H1 (cell line): Measurements from ENCODE around the gene TDRD12. TPM values are rescaled to one million over a fixed set of nuclear protein-coding genes. Genes with fewer than 3 reads are reported as not detected.

Source experiments
- CTCF ChIA-PET: fragments of 300-600 bp; sonication (Branson Sonifier 250); formaldehyde crosslinking; loops from one replicate; lab custom pipeline; 2021; ENCODE audit not compliant: partially characterized antibody; lab: Charles Lee
- POLR2A ChIA-PET: fragments of 300-600 bp; sonication (Branson Sonifier 250); formaldehyde crosslinking; loops from one replicate; lab custom pipeline; 2021; ENCODE audit warnings: inconsistent platforms; ENCODE audit not compliant: partially characterized antibody; lab: Charles Lee
- DNase-seq, 2 experiments: peaks; one replicate each; pipeline versions ENCODE4 v3.0.0 to v3.0.0-alpha.2; 2010 to 2022; ENCODE audit warnings: low spot score in 2 of 2, low read depth in 1 of 2, mixed read lengths in 1 of 2
- FAIRE-seq: peaks from 2 replicates; lab custom pipeline; 2011; peaks lifted over from hg19 to GRCh38; lab: Jason Lieb, UNC
- H2AFZ ChIP-seq: 2 replicates; pipeline ENCODE4 v1.8.1; 2012; ENCODE audit warnings: low read length, inconsistent platforms
- H2AK5ac ChIP-seq: 2 replicates; pipeline ENCODE4 v1.6.1; 2013; ENCODE audit warnings: low read depth, low read length
- H2BK120ac ChIP-seq: replicated peaks from 2 replicates; pipeline ENCODE3; 2013; ENCODE audit warnings: low read depth, low read length, inconsistent platforms
- H2BK12ac ChIP-seq: 2 replicates; pipeline ENCODE4 v1.6.1; 2013; ENCODE audit warnings: low read depth, low read length
- H2BK15ac ChIP-seq: 2 replicates; pipeline ENCODE4 v1.6.1; 2013; ENCODE audit warnings: low read length
- H2BK20ac ChIP-seq: 2 replicates; pipeline ENCODE4 v1.6.1; 2013; ENCODE audit warnings: low read length
- H2BK5ac ChIP-seq: 2 replicates; pipeline ENCODE4 v1.6.1; 2013; ENCODE audit warnings: low read depth, low read length
- H3K14ac ChIP-seq: 2 replicates; pipeline ENCODE4 v1.6.1; 2013; ENCODE audit warnings: inconsistent platforms; ENCODE audit not compliant: insufficient read length
- H3K18ac ChIP-seq: 2 replicates; pipeline ENCODE4 v1.6.1; 2013; ENCODE audit warnings: low read length; ENCODE audit errors: extremely low read depth
- H3K23ac ChIP-seq: 2 replicates; pipeline ENCODE4 v1.6.1; 2013; ENCODE audit warnings: inconsistent platforms; ENCODE audit not compliant: insufficient read length
- H3K23me2 ChIP-seq: 2 replicates; pipeline ENCODE4 v1.6.1; 2013; ENCODE audit warnings: low read depth, low read length
- H3K27ac ChIP-seq: 2 replicates; pipeline ENCODE4 v1.6.1; 2011; ENCODE audit warnings: low read depth, low read length, inconsistent platforms
- H3K27me3 ChIP-seq, 4 experiments: replicated peaks in 1 of 4; 1 replicate in 1 of 4; 2 replicates in 3 of 4; pipeline versions ENCODE4 v1.6.1 to v1.8.1; 2011 to 2013; ENCODE audit warnings: low read length in 3 of 4, mild to moderate bottlenecking in 3 of 4, inconsistent platforms in 2 of 4, mixed read lengths in 2 of 4, moderate library complexity in 1 of 4; ENCODE audit not compliant: control insufficient read depth in 3 of 4, insufficient read depth in 3 of 4; ENCODE audit errors: extremely low read depth in 1 of 4
- H3K36me3 ChIP-seq, 4 experiments: 2 replicates each; pipeline versions ENCODE4 v1.6.1 to v1.8.1; 2011 to 2013; ENCODE audit warnings: mild to moderate bottlenecking in 4 of 4, low read length in 3 of 4, moderate library complexity in 2 of 4, control low read depth in 1 of 4, inconsistent platforms in 1 of 4; ENCODE audit not compliant: insufficient read depth in 4 of 4, control insufficient read depth in 2 of 4
- H3K4ac ChIP-seq: replicated peaks from 2 replicates; pipeline ENCODE3; 2013; ENCODE audit warnings: low read length, low read depth, mixed read lengths, inconsistent platforms; ENCODE audit not compliant: insufficient read length
- H3K4me1 ChIP-seq, 4 experiments: replicated peaks in 1 of 4; 1 replicate in 1 of 4; 2 replicates in 3 of 4; pipeline versions ENCODE4 v1.6.1 to v1.8.1; 2011 to 2013; ENCODE audit warnings: low read length in 3 of 4, inconsistent platforms in 2 of 4, mixed read lengths in 1 of 4; ENCODE audit not compliant: insufficient read depth in 4 of 4, control insufficient read depth in 3 of 4
- H3K4me2 ChIP-seq, 2 experiments: 2 replicates each; pipeline versions ENCODE4 v1.6.1 to v1.8.1; 2011 to 2013; ENCODE audit warnings: low read depth in 2 of 2, low read length in 2 of 2, control low read depth in 1 of 2, inconsistent platforms in 1 of 2, mild to moderate bottlenecking in 1 of 2; ENCODE audit not compliant: insufficient read depth in 1 of 2
- H3K4me3 ChIP-seq, 4 experiments: fragments of 200-600, 300-600 bp in 1 of 4; sonication (generic), shearing (Covaris generic), sonication (Bioruptor Twin) in 1 of 4; 2 replicates each; pipeline versions ENCODE4 v1.5.1 to v1.8.1; 2011 to 2016; ENCODE audit warnings: low read length in 4 of 4, low read depth in 3 of 4, control low read depth in 2 of 4, inconsistent platforms in 2 of 4, mild to moderate bottlenecking in 2 of 4, mixed read lengths in 1 of 4, moderate library complexity in 1 of 4; ENCODE audit not compliant: insufficient read depth in 2 of 4; ENCODE audit errors: extremely low read depth in 1 of 4
- H3K56ac ChIP-seq: replicated peaks from 2 replicates; pipeline ENCODE3; 2013; ENCODE audit warnings: low read depth, mild to moderate bottlenecking, mixed read lengths, low read length, inconsistent platforms; ENCODE audit not compliant: insufficient read length
- H3K79me1 ChIP-seq: 2 replicates; pipeline ENCODE4 v1.6.1; 2013; ENCODE audit warnings: low read depth, low read length, control low read depth
- H3K79me2 ChIP-seq, 2 experiments: 2 replicates each; pipeline versions ENCODE4 v1.6.1 to v1.8.1; 2012 to 2013; ENCODE audit warnings: low read length in 2 of 2, mild to moderate bottlenecking in 2 of 2, inconsistent platforms in 1 of 2; ENCODE audit not compliant: insufficient read depth in 2 of 2, control insufficient read depth in 1 of 2
- H3K9ac ChIP-seq, 4 experiments: replicated peaks in 1 of 4; 1 replicate in 1 of 4; 2 replicates in 3 of 4; pipeline versions ENCODE4 v1.6.1 to v1.8.1; 2011 to 2013; ENCODE audit warnings: low read depth in 3 of 4, low read length in 3 of 4, control low read depth in 2 of 4, mild to moderate bottlenecking in 2 of 4, moderate library complexity in 2 of 4, inconsistent platforms in 1 of 4; ENCODE audit errors: extremely low read depth in 1 of 4
- H3K9me3 ChIP-seq, 2 experiments: 2 replicates each; pipeline versions ENCODE4 v1.6.1 to v1.8.1; 2012 to 2013; ENCODE audit warnings: mild to moderate bottlenecking in 2 of 2, moderate library complexity in 2 of 2, control low read depth in 1 of 2, inconsistent platforms in 1 of 2, low read depth in 1 of 2, low read length in 1 of 2, mixed read lengths in 1 of 2; ENCODE audit not compliant: insufficient read depth in 2 of 2
- H4K20me1 ChIP-seq, 2 experiments: replicated peaks in 1 of 2; 2 replicates each; pipeline versions ENCODE3 to v1.8.1; 2011 to 2013; ENCODE audit warnings: inconsistent platforms in 2 of 2, low read length in 2 of 2, mild to moderate bottlenecking in 1 of 2; ENCODE audit not compliant: insufficient read depth in 2 of 2, control insufficient read depth in 1 of 2
- H4K5ac ChIP-seq: 2 replicates; pipeline ENCODE4 v1.6.1; 2013; ENCODE audit warnings: low read length, low read depth, mixed read lengths, inconsistent platforms; ENCODE audit not compliant: insufficient read length
- H4K8ac ChIP-seq: 2 replicates; pipeline ENCODE4 v1.8.0; 2013; ENCODE audit warnings: mild to moderate bottlenecking, moderate library complexity, low read length, inconsistent platforms; ENCODE audit not compliant: insufficient read depth; ENCODE audit errors: extremely low read depth
- H4K91ac ChIP-seq: replicated peaks from 2 replicates; pipeline ENCODE3; 2013; ENCODE audit warnings: low read length, mixed read lengths, inconsistent platforms; ENCODE audit not compliant: insufficient read length
- EZH2 ChIP-seq: fragments of 200-600 bp; sonication (generic); IDR thresholded peaks from 2 replicates; pipeline ENCODE4 v1.7.1; 2012; ENCODE audit warnings: low read depth, mild to moderate bottlenecking, moderate library complexity, low read length, inconsistent platforms; ENCODE audit not compliant: severe bottlenecking
- JUN ChIP-seq: IDR thresholded peaks from 2 replicates; pipeline ENCODE4 v1.6.1; 2011; ENCODE audit warnings: low read depth, mild to moderate bottlenecking, improper control_type of control experiment, low read length
- KDM1A ChIP-seq: fragments of 200-600, 300-600 bp; sonication (generic); IDR thresholded peaks from 2 replicates; pipeline ENCODE4 v1.7.1; 2016; ENCODE audit warnings: mild to moderate bottlenecking, low read length, borderline replicate concordance
- RFX5 ChIP-seq: IDR thresholded peaks from 2 replicates; pipeline ENCODE4 v1.6.1; 2011; ENCODE audit warnings: low read depth, low read length, improper control_type of control experiment, borderline replicate concordance
- SP1 ChIP-seq: IDR thresholded peaks from 2 replicates; pipeline ENCODE4 v1.6.1; 2011; ENCODE audit warnings: low read depth, low read length
- WGBS, 2 experiments: shearing (Covaris generic) in 1 of 2; methylation state at CpG; one replicate each; pipeline versions ENCODE4 v1.1.6 to v1.1.7; 2013 to 2015; ENCODE audit warnings: low lambda C conversion rate in 2 of 2, mixed read lengths in 2 of 2, inconsistent platforms in 1 of 2, low coverage in 1 of 2, missing lambda C conversion rate in 1 of 2; ENCODE audit not compliant: insufficient replicate concordance in 2 of 2, insufficient coverage in 1 of 2, insufficient read length in 1 of 2; ENCODE audit errors: extremely low coverage in 1 of 2, missing lambda C conversion rate in 1 of 2; 5-methylcytosine and 5-hydroxymethylcytosine counted together
- polyA plus RNA-seq, 7 experiments: library from polyadenylated mRNA; depleted of rRNA in 3 of 7; stranded (reverse) in 5 of 7; unstranded in 2 of 7; fragments of >200 nt in 5 of 7; fragments of 200-250 nt in 2 of 7; gene quantifications; 1 replicate in 5 of 7; 2 replicates in 1 of 7; 4 replicates in 1 of 7; pipeline versions ENCODE4 v1.2.1 to v1.2.3, GENCODE V29; 2011 to 2013; ENCODE audit warnings: missing spikeins in 2 of 7, mixed read lengths in 2 of 7
- total RNA-seq: library from RNA; stranded (reverse); fragmentation: NEBNext Ultra II Directional; extraction: Animal tissue kit (Norgen Biotek cat#: 25700); gene quantifications from 2 replicates; pipeline ENCODE4 v1.2.1, GENCODE V29; 2021
- TF ChIP-seq, protein P1 (sequence below): IDR thresholded peaks from 2 replicates; pipeline ENCODE4 v1.6.1; 2012; ENCODE audit warnings: inconsistent platforms

Gene TDRD12
- total and polyA plus RNA-seq, 2 of the 8 experiments (the other 6 are each of a cell fraction or from before 2014, with no cell fraction given): 0.39 to 0.88 TPM

DNA sequence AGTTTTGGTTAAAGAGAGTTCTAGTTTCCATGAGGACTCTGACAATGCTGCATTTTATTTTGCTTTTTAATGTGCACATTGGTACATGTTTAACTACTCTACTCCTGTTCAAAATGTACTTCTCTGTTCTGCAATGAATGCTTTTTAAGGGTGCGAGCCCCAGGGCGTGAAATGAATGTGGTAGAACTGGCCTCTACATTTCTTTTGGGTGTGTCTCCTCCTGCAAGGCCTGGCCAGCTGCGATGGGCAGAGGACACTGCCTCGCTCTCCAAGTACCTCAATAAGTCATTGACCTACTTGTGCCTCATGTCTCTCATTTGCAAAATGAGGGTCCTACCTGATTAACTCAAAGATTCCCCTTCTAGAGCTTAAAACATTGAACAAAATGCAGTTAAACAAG, 37.2 kb upstream of the TDRD12 start:
- Histone ChIP-seq H3K23me2 (no peaks in the 10 kb centered on the region), H3K9ac (no peak overlapping the region), H3K4me2 (no peak overlapping the region)

More for the DNA sequence above, 37.2 kb upstream of the TDRD12 start:
- Histone ChIP-seq H2BK12ac (no peak overlapping the region), H3K4me3 (no peak overlapping the region), H2AFZ (no peak overlapping the region), H2BK5ac (no peak overlapping the region), H3K79me1 (no peaks in the 10 kb centered on the region), H3K79me2 (no peaks in the 10 kb centered on the region), H3K18ac (no peak overlapping the region), H3K4ac (no peak overlapping the region), H3K9me3 (no peaks in the 10 kb centered on the region), H3K27me3 (peaks cover 2 to 14% (median 6%) of the 10 kb centered on the region in 4 experiments)
- 85% methylated on average over 4 of the region's 4 CpGs; no CpG with 5 or more reads in 1 of the 2 experiments for WGBS, 2 experiments
- CTCF ChIA-PET: interaction anchor here (1.0 to 1.2 kb wide), 2 partner anchors 10 to 30 kb away, joined by 3 read pairs; no protein-coding TSS in a partner anchor
- DNase-seq: no peak
- TF ChIP-seq, protein P1, sequence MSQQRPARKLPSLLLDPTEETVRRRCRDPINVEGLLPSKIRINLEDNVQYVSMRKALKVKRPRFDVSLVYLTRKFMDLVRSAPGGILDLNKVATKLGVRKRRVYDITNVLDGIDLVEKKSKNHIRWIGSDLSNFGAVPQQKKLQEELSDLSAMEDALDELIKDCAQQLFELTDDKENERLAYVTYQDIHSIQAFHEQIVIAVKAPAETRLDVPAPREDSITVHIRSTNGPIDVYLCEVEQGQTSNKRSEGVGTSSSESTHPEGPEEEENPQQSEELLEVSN: no peak
- TF ChIP-seq SP1 (no peak), RFX5 (no peak), EZH2 (no peak), JUN (no peak), KDM1A (no peak)
- TF ChIP-seq, all 59 proteins: peak for 0
- FAIRE-seq: no peak
- Histone ChIP-seq H2AK5ac (no peak overlapping the region), H2BK120ac (no peak overlapping the region), H2BK15ac (no peak overlapping the region), H2BK20ac (no peak overlapping the region), H4K91ac (no peak overlapping the region), H3K23ac (no peak overlapping the region), H4K5ac (no peak overlapping the region), H3K56ac (no peak overlapping the region), H3K36me3 (no peaks in the 10 kb centered on the region), H3K27ac (no peak overlapping the region), H3K4me1 (peaks cover 0 to 5% (median 3%) of the 10 kb centered on the region in 4 experiments; a peak in 6 of 7 replicates), H4K8ac (no peak overlapping the region), H3K14ac (no peak overlapping the region), H4K20me1 (no peaks in the 10 kb centered on the region)
- POLR2A ChIA-PET: no interaction called here
